Neuronal stem cell (in vitro differentiated cells): ENCODE measurements around the gene KLK1.

Experiments used
- DNase-seq: peaks from one replicate; pipeline ENCODE4 v3.0.0-alpha.2; 2013; ENCODE audit warnings: low spot score
- H2AFZ ChIP-seq: one replicate; pipeline ENCODE4 v1.6.1; 2013; ENCODE audit warnings: mild to moderate bottlenecking, low read length, inconsistent platforms
- H2AK5ac ChIP-seq: 2 replicates; pipeline ENCODE4 v1.6.1; 2013; ENCODE audit warnings: low read depth, mild to moderate bottlenecking, inconsistent platforms, low read length, moderate library complexity, mixed read lengths
- H2BK120ac ChIP-seq: 2 replicates; pipeline ENCODE4 v1.6.1; 2013; ENCODE audit warnings: low read depth, mild to moderate bottlenecking, inconsistent platforms, low read length, moderate library complexity, mixed read lengths
- H2BK12ac ChIP-seq: one replicate; pipeline ENCODE4 v1.6.1; 2013; ENCODE audit warnings: low read length, inconsistent platforms
- H2BK15ac ChIP-seq: 2 replicates; pipeline ENCODE4 v1.6.1; 2013; ENCODE audit warnings: mild to moderate bottlenecking, low read length, inconsistent platforms, mixed read lengths
- H2BK5ac ChIP-seq: one replicate; pipeline ENCODE4 v1.6.1; 2013; ENCODE audit warnings: inconsistent platforms, mild to moderate bottlenecking, low read length, moderate library complexity
- H3K14ac ChIP-seq: one replicate; pipeline ENCODE4 v1.6.1; 2013; ENCODE audit warnings: low read length, inconsistent platforms
- H3K18ac ChIP-seq: 2 replicates; pipeline ENCODE4 v1.6.1; 2013; ENCODE audit warnings: low read length, inconsistent platforms
- H3K23ac ChIP-seq: 2 replicates; pipeline ENCODE4 v1.6.1; 2013; ENCODE audit warnings: low read depth, mild to moderate bottlenecking, mixed read lengths, low read length, inconsistent platforms; ENCODE audit not compliant: poor library complexity
- H3K27ac ChIP-seq: replicated peaks from 3 replicates; pipeline ENCODE4 v1.5.1; 2013; ENCODE audit warnings: low read length, inconsistent platforms
- H3K27me3 ChIP-seq, 3 experiments: 2 replicates each; pipeline ENCODE4 v1.6.1; 2013; ENCODE audit warnings: low read length in 3 of 3, mild to moderate bottlenecking in 2 of 3, inconsistent platforms in 1 of 3, low read depth in 1 of 3, mixed read lengths in 1 of 3, moderate library complexity in 1 of 3; ENCODE audit not compliant: control insufficient read depth in 3 of 3, insufficient read depth in 3 of 3
- H3K36me3 ChIP-seq, 2 donors: replicated peaks in 1 of 2; 2 replicates each; pipeline ENCODE4 v1.6.1; 2013; ENCODE audit warnings: low read length in 2 of 2; ENCODE audit not compliant: control insufficient read depth in 2 of 2, insufficient read depth in 2 of 2
- H3K4ac ChIP-seq: 2 replicates; pipeline ENCODE4 v1.6.1; 2013; ENCODE audit warnings: inconsistent platforms, mild to moderate bottlenecking, low read length, moderate library complexity
- H3K4me1 ChIP-seq, 2 donors: 1 replicate in 1 of 2; 2 replicates in 1 of 2; pipeline ENCODE4 v1.6.1; 2013; ENCODE audit warnings: low read length in 2 of 2, low read depth in 1 of 2; ENCODE audit not compliant: control insufficient read depth in 2 of 2, insufficient read depth in 1 of 2
- H3K4me2 ChIP-seq: one replicate; pipeline ENCODE4 v1.6.1; 2013; ENCODE audit warnings: mild to moderate bottlenecking, low read length, inconsistent platforms; ENCODE audit not compliant: insufficient read depth, poor library complexity, severe bottlenecking
- H3K4me3 ChIP-seq, 2 donors: 2 replicates each; pipeline ENCODE4 v1.5.1; 2013; ENCODE audit warnings: low read length in 2 of 2, mild to moderate bottlenecking in 2 of 2, inconsistent platforms in 1 of 2, moderate library complexity in 1 of 2
- H3K79me1 ChIP-seq: one replicate; pipeline ENCODE4 v1.6.1; 2013; ENCODE audit warnings: low read depth, mild to moderate bottlenecking, inconsistent platforms, low read length, moderate library complexity
- H3K9ac ChIP-seq: one replicate; pipeline ENCODE4 v1.6.1; 2013; ENCODE audit warnings: mild to moderate bottlenecking, low read depth, low read length, inconsistent platforms; ENCODE audit not compliant: poor library complexity
- H3K9me3 ChIP-seq, 2 donors: replicated peaks in 1 of 2; 2 replicates each; pipeline versions ENCODE3 to v1.6.1; 2013; ENCODE audit warnings: low read length in 2 of 2, mild to moderate bottlenecking in 2 of 2, inconsistent platforms in 1 of 2, low read depth in 1 of 2, mixed read lengths in 1 of 2, moderate library complexity in 1 of 2; ENCODE audit not compliant: control insufficient read depth in 2 of 2, insufficient read depth in 1 of 2
- H4K8ac ChIP-seq: one replicate; pipeline ENCODE4 v1.6.1; 2013; ENCODE audit warnings: low read depth, mild to moderate bottlenecking, inconsistent platforms, low read length, moderate library complexity
- H4K91ac ChIP-seq: one replicate; pipeline ENCODE4 v1.6.1; 2013; ENCODE audit warnings: low read length, low read depth, mild to moderate bottlenecking, inconsistent platforms; ENCODE audit not compliant: poor library complexity
- WGBS, 2 donors: extraction: QIAGEN DNeasy Blood & Tissue Kit; methylation state at CpG; one replicate each; pipeline ENCODE4 v1.1.7; 2013; ENCODE audit warnings: missing lambda C conversion rate in 2 of 2, mixed read lengths in 1 of 2; ENCODE audit not compliant: insufficient read length in 2 of 2, insufficient replicate concordance in 1 of 2; ENCODE audit errors: extremely low coverage in 2 of 2; 5-methylcytosine and 5-hydroxymethylcytosine counted together

KLK1 gene

DNA sequence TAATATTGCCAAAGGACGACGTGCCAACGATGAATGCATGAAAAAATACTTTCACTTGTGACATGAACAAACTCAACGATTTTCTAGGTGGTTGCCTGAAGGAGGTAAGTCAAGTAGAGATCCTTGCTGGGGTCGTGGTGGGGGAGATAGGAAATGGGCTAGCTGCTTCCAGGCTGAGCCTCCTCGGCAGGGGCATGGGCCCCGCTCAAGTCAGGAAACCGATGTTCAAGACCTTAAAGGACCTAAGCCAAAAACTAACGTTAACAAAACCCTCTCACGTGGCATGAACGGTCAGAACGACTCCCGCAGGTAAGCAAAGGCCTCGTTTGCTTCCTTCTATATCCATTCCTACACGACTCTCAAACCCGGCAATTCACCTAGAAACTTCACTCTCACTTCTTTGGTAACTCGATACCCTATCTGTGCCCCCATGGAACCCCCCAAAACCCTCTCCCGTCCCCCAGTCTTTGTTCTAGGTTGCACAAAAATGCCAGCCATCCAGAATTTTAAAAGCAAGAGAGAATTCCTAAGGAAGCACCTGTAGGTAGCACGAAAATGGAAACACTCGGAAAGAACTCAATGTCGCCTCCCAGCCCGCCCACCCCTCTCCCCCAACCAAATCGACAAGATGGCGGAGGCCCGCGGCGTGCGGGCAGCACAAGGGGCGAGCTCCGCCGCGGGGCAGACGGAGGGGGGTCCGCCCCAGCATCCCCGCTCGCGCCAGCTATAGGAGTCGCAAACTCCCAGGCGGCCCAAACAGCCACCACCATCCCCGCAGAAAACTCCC is 19.8 kb downstream of the KLK1 start:
- peak overlapping the region; percentile 42 for H3K14ac ChIP-seq
- no peak overlapping the region for H3K4ac ChIP-seq
- peak overlapping the region; percentile 94 for H2AK5ac ChIP-seq
- H2BK120ac ChIP-seq, result peak overlapping the region; percentile 10
- no peak overlapping the region for H2BK15ac ChIP-seq
- no peak for DNase-seq
- H2BK12ac ChIP-seq, result no peak overlapping the region
- peak overlapping the region; percentile 97 for H3K18ac ChIP-seq
- H2AFZ ChIP-seq, result peak overlapping the region; percentile 88
- H3K4me3 ChIP-seq, result peak overlapping the region; percentile 76 to 96
- no peak overlapping the region for H4K8ac ChIP-seq
- peak overlapping the region; percentile 87 for H4K91ac ChIP-seq
- peaks cover 22 to 44% of the 10 kb centered on the region in 2 donors for H3K36me3 ChIP-seq
- H3K4me2 ChIP-seq, result peak overlapping the region; percentile 66
- no CpG with 5 or more reads among the region's 40 CpGs for WGBS, 2 donors
- H3K27me3 ChIP-seq, result peaks cover 0 to 7% (median 4%) of the 10 kb centered on the region in 3 experiments
- peak overlapping the region; percentile 45 for H3K23ac ChIP-seq
- H3K27ac ChIP-seq, result peak overlapping the region; percentile 96
- peaks cover 7% of the 10 kb centered on the region for H3K79me1 ChIP-seq
- peaks cover 5 to 7% of the 10 kb centered on the region in 2 donors for H3K4me1 ChIP-seq
- H3K9me3 ChIP-seq, result no peaks in the 10 kb centered on the region
- peak overlapping the region; percentile 2 for H2BK5ac ChIP-seq
- peak overlapping the region; percentile 88 for H3K9ac ChIP-seq

DNA sequence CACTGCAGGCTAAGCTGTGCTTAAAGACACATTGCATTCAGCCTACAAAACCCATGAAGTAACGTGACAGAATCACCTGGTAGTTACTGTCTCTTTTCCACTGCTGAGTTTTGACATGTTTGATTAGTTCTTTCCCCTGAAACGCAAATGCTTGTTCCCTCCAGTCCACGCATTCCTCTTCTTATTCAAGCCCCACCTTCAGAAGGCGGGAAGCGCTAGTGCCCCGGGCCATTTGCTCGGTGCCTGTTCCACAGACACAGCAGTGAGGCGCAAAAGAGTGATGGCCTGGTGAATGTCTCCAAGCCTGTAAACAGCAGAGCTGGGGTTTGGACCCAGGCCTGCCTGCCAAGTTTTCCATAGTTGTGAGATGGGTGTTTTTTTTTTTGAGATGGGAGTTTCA is 22.5 kb downstream of the KLK1 start:
- Histone ChIP-seq H2BK5ac (no peak overlapping the region), H2BK120ac (no peak overlapping the region), H3K9me3 (no peaks in the 10 kb centered on the region), H3K4me1 (peaks cover 5 to 7% of the 10 kb centered on the region in 2 donors), H2AFZ (no peak overlapping the region), H3K4me3 (no peak overlapping the region), H2BK15ac (no peak overlapping the region), H2AK5ac (no peak overlapping the region), H3K27me3 (no peaks in the 10 kb centered on the region), H3K36me3 (peaks cover 42 to 71% of the 10 kb centered on the region in 2 donors), H3K4ac (no peak overlapping the region), H2BK12ac (no peak overlapping the region), H3K79me1 (peaks cover 9% of the 10 kb centered on the region), H3K9ac (no peak overlapping the region), H3K23ac (no peak overlapping the region), H3K27ac (no peak overlapping the region), H4K91ac (no peak overlapping the region), H4K8ac (no peak overlapping the region), H3K14ac (no peak overlapping the region), H3K18ac (no peak overlapping the region), H3K4me2 (no peak overlapping the region)
- WGBS, 2 donors, result no CpG with 5 or more reads among the region's 8 CpGs
- no peak for DNase-seq

GRCh38 chr19:50799547-50799851 is 24.1 kb downstream of the KLK1 start:
- Histone ChIP-seq H3K4me2 (no peak overlapping the region), H2AK5ac (no peak overlapping the region), H2BK12ac (no peak overlapping the region), H4K91ac (no peak overlapping the region), H3K4me3 (no peak overlapping the region), H3K27me3 (no peaks in the 10 kb centered on the region), H2BK120ac (no peak overlapping the region), H2AFZ (no peak overlapping the region), H4K8ac (no peak overlapping the region), H2BK5ac (no peak overlapping the region), H3K4me1 (peaks cover 5 to 10% of the 10 kb centered on the region in 2 donors), H3K4ac (no peak overlapping the region), H3K18ac (no peak overlapping the region), H2BK15ac (no peak overlapping the region), H3K79me1 (peaks cover 9% of the 10 kb centered on the region), H3K27ac (no peak overlapping the region), H3K14ac (no peak overlapping the region), H3K23ac (peak overlapping the region; percentile 17), H3K9ac (no peak overlapping the region), H3K36me3 (peaks cover 49 to 83% of the 10 kb centered on the region in 2 donors), H3K9me3 (no peaks in the 10 kb centered on the region)
- WGBS, 2 donors, result no CpG with 5 or more reads among the region's 3 CpGs
- DNase-seq, result no peak

- Histone ChIP-seq H2AK5ac (no peak overlapping the region), H2BK15ac (no peak overlapping the region), H3K4me2 (no peak overlapping the region), H2AFZ (no peak overlapping the region), H3K9me3 (no peaks in the 10 kb centered on the region), H4K91ac (no peak overlapping the region), H2BK12ac (no peak overlapping the region), H3K23ac (peak overlapping the region; percentile 58), H2BK120ac (no peak overlapping the region), H3K9ac (peak overlapping the region; percentile 9), H2BK5ac (no peak overlapping the region), H4K8ac (no peak overlapping the region), H3K4me3 (no peak overlapping the region), H3K27me3 (no peaks in the 10 kb centered on the region), H3K4ac (no peak overlapping the region), H3K4me1 (peaks cover 5 to 12% of the 10 kb centered on the region in 2 donors), H3K14ac (no peak overlapping the region), H3K36me3 (peaks cover 49 to 83% of the 10 kb centered on the region in 2 donors), H3K27ac (no peak overlapping the region), H3K79me1 (peaks cover 9% of the 10 kb centered on the region), H3K18ac (no peak overlapping the region)
- DNase-seq, result no peak
- WGBS, 2 donors, result no CpG with 5 or more reads among the region's 21 CpGs
These were observed 24.7 kb downstream of the KLK1 start for GRCh38 chr19:50798659-50799546.
